Smooth muscle cell (in vitro differentiated cells): ENCODE measurements around the gene FCHSD2. TPM values are rescaled to one million over a fixed set of nuclear protein-coding genes. Genes with fewer than 3 reads are reported as not detected.

Experiments used
- DNase-seq: peaks from one replicate; lab custom pipeline; 2025; ENCODE audit not compliant: unreplicated experiment; lab: John Stamatoyannopoulos, UW
- H2AFZ ChIP-seq: fragments of 200-600 bp; sonication (generic); 2 replicates; pipeline ENCODE4 v1.6.0; 2016; ENCODE audit warnings: antibody characterized with exemption, low read depth, mild to moderate bottlenecking
- H3F3A ChIP-seq: fragments of 200-600 bp; sonication (generic); 2 replicates; pipeline ENCODE4 v1.6.0; 2017; ENCODE audit warnings: antibody characterized with exemption, low read depth
- H3K27ac ChIP-seq: fragments of 200-600 bp; sonication (generic); 2 replicates; pipeline ENCODE4 v1.5.1; 2016; ENCODE audit warnings: low read depth, mild to moderate bottlenecking
- H3K27me3 ChIP-seq: fragments of 200-600 bp; sonication (generic); 2 replicates; pipeline ENCODE4 v1.6.1; 2016; ENCODE audit warnings: low read depth, mild to moderate bottlenecking
- H3K36me3 ChIP-seq: fragments of 200-600 bp; sonication (generic); 2 replicates; pipeline ENCODE4 v1.5.1; 2016; ENCODE audit warnings: low read depth
- H3K4me1 ChIP-seq: fragments of 200-600 bp; sonication (generic); 2 replicates; pipeline ENCODE4 v1.5.1; 2016; ENCODE audit warnings: low read depth
- H3K4me2 ChIP-seq: fragments of 200-600 bp; sonication (generic); 2 replicates; pipeline ENCODE4 v1.6.0; 2016; ENCODE audit warnings: mild to moderate bottlenecking
- H3K4me3 ChIP-seq: fragments of 200-600 bp; sonication (generic); 2 replicates; pipeline ENCODE4 v1.5.1; 2016; ENCODE audit warnings: mild to moderate bottlenecking
- H3K79me2 ChIP-seq: fragments of 200-600 bp; sonication (generic); 2 replicates; pipeline ENCODE4 v1.6.0; 2016; ENCODE audit warnings: low read depth, mild to moderate bottlenecking
- H3K9ac ChIP-seq: fragments of 200-600 bp; sonication (generic); 2 replicates; pipeline ENCODE4 v1.6.0; 2016; ENCODE audit warnings: low read depth
- H3K9me3 ChIP-seq: fragments of 200-600 bp; sonication (generic); replicated peaks from 2 replicates; pipeline ENCODE4 v1.5.1; 2016; ENCODE audit warnings: low read depth
- H4K20me1 ChIP-seq: fragments of 200-600 bp; sonication (generic); 2 replicates; pipeline ENCODE4 v1.6.0; 2016; ENCODE audit warnings: low read depth
- WGBS: methylation state at CpG from one replicate; pipeline ENCODE4 v1.1.7; 2016; ENCODE audit warnings: low lambda C conversion rate; 5-methylcytosine and 5-hydroxymethylcytosine counted together
- polyA plus RNA-seq: library from polyadenylated mRNA; unstranded; fragments of >200 nt; fragmentation: Nextera tagmentation; extraction: Ambion mirVana; gene quantifications from 2 replicates; pipeline ENCODE4 v1.2.1, GENCODE V29; 2016
- total RNA-seq: library from RNA; depleted of rRNA; stranded (reverse); fragments of >200 nt; gene quantifications from 2 replicates; pipeline ENCODE4 v1.2.3, GENCODE V29; 2014
- TF ChIP-seq, protein P1 (sequence below): fragments of 200-600 bp; sonication (generic); IDR thresholded peaks from 2 replicates; pipeline ENCODE4 v1.5.1; 2017; ENCODE audit warnings: borderline replicate concordance, mild to moderate bottlenecking, antibody characterized with exemption; ENCODE audit not compliant: insufficient read depth, poor library complexity, severe bottlenecking

Gene FCHSD2
- total and polyA plus RNA-seq, 2 experiments from 2014 or later: 14.6 to 24.3 TPM

DNA sequence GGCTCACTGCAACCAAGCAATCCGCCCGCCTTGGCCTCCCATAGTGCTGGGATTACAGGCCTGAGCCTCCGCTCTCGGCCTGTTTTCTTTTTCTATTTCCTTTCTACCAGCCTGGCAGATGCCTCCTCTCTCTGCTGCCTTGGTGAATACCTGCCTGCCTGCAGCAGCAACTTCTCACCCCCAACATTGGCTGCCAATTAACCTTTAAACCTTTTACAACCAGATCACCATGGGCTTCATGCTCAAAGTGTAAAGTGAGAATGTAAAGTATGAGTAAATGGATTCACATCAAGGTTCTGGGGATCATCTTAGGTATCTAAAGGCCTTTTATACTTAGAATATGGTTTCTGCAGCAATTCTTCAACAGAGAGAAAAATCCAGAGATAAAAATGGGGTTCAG lies 13.0 kb upstream of the FCHSD2 start:
- H3K79me2 ChIP-seq: no peaks in the 10 kb centered on the region
- no peak overlapping the region for H2AFZ ChIP-seq
- H3K4me1 ChIP-seq: peaks cover 22% of the 10 kb centered on the region
- TF ChIP-seq, protein P1, sequence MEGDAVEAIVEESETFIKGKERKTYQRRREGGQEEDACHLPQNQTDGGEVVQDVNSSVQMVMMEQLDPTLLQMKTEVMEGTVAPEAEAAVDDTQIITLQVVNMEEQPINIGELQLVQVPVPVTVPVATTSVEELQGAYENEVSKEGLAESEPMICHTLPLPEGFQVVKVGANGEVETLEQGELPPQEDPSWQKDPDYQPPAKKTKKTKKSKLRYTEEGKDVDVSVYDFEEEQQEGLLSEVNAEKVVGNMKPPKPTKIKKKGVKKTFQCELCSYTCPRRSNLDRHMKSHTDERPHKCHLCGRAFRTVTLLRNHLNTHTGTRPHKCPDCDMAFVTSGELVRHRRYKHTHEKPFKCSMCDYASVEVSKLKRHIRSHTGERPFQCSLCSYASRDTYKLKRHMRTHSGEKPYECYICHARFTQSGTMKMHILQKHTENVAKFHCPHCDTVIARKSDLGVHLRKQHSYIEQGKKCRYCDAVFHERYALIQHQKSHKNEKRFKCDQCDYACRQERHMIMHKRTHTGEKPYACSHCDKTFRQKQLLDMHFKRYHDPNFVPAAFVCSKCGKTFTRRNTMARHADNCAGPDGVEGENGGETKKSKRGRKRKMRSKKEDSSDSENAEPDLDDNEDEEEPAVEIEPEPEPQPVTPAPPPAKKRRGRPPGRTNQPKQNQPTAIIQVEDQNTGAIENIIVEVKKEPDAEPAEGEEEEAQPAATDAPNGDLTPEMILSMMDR: no peak
- no peak overlapping the region for H3K27ac ChIP-seq
- no peaks in the 10 kb centered on the region for H3K36me3 ChIP-seq
- WGBS: 93% methylated on average over 4 of the region's 4 CpGs
- H3K4me2 ChIP-seq: no peak overlapping the region
- H3F3A ChIP-seq: peaks cover 13% of the 10 kb centered on the region
- no peak overlapping the region for H3K4me3 ChIP-seq
- no peaks in the 10 kb centered on the region for H3K27me3 ChIP-seq
- no peaks in the 10 kb centered on the region for H3K9me3 ChIP-seq
- no peak overlapping the region for H3K9ac ChIP-seq
- no peak for DNase-seq
- no peaks in the 10 kb centered on the region for H4K20me1 ChIP-seq

DNA sequence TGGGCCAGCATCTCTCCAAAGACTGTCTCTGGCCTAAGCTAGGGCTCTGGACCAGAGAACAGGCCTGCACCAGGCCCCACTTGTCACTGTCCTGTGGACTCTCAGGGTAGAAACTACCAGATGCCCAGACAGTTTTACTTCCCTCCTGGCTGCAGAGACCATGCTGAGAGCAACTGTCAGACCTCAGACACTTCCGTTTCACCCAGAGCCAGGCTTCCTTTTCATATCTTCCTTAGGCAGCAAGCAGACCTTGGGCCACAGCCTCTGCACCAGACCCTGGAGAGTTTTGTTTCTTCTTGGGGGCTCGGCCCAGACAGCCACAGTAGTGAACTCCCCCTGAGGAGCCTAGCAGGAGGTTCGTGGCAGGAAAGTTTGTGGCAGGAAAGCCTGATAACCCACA lies 12.1 kb upstream of the FCHSD2 start:
- 90% methylated on average over 3 of the region's 3 CpGs for WGBS
- H3K9ac ChIP-seq: no peak overlapping the region
- no peaks in the 10 kb centered on the region for H3K79me2 ChIP-seq
- H3K9me3 ChIP-seq: no peaks in the 10 kb centered on the region
- H3K4me3 ChIP-seq: no peak overlapping the region
- TF ChIP-seq, protein P1: no peak
- H3K36me3 ChIP-seq: no peaks in the 10 kb centered on the region
- no peaks in the 10 kb centered on the region for H4K20me1 ChIP-seq
- peaks cover 13% of the 10 kb centered on the region for H3F3A ChIP-seq
- DNase-seq: no peak
- H3K27me3 ChIP-seq: no peaks in the 10 kb centered on the region
- no peak overlapping the region for H2AFZ ChIP-seq
- peaks cover 21% of the 10 kb centered on the region for H3K4me1 ChIP-seq
- no peak overlapping the region for H3K4me2 ChIP-seq
- no peak overlapping the region for H3K27ac ChIP-seq

DNA sequence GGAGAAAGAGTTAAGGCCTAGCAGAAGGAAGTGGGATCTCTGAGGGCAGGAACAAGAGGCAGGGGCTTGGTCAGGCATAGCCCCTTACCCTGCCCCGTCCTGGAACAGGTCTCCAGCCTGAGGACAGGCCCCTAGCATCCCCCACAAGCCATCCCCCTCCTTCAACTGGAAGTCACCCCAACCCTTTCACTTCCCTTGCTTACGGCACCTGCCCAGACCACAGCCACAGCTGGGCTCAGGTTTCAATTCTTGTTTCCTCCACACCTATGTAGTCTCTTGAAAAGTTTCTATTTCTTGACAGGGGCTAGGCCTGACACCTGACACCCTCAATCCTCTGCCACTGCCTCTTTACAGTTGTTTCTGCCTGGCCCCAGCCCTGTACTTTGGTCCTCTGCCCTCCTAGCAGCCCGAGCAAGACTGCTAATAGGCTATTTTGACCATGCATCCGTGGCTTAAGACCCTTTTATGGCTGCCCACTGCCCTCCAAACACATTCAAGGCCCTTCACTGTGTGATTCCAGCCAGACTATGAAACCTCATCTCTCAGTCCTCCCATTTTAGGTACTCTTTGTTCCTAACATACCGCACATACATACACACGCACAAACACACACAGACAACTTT lies 10.9 kb upstream of the FCHSD2 start:
- no peaks in the 10 kb centered on the region for H4K20me1 ChIP-seq
- H3K4me3 ChIP-seq: no peak overlapping the region

More for the DNA sequence above, 10.9 kb upstream of the FCHSD2 start:
- no peak for DNase-seq
- Histone ChIP-seq H3K36me3 (no peaks in the 10 kb centered on the region), H3K9me3 (no peaks in the 10 kb centered on the region), H3K4me2 (no peak overlapping the region), H3K79me2 (no peaks in the 10 kb centered on the region), H2AFZ (no peak overlapping the region), H3K27me3 (no peaks in the 10 kb centered on the region), H3K4me1 (peaks cover 9% of the 10 kb centered on the region), H3K27ac (no peak overlapping the region), H3K9ac (no peak overlapping the region), H3F3A (peaks cover 3% of the 10 kb centered on the region)
- WGBS: 74% methylated on average over 4 of the region's 6 CpGs
- TF ChIP-seq, protein P1: no peak
